B cell (primary cell): Measurements from ENCODE around the gene SUGP2. TPM values are rescaled to one million over a fixed set of nuclear protein-coding genes. Genes with fewer than 3 reads are reported as not detected.

Source experiments
- ATAC-seq: fragments of 200-7000 bp; cut with Tn5 transposase; one replicate; pipeline ENCODE4 v1.10.0; 2021; ENCODE audit warnings: low read depth, mild to moderate bottlenecking, moderate number of reproducible peaks, moderate library complexity
- CTCF ChIA-PET: fragments of 350-600 bp; sonication (Branson Sonifier 250); formaldehyde crosslinking; loops from one replicate; lab custom pipeline; 2021; ENCODE audit warnings: antibody characterized with exemption, inconsistent platforms; lab: Charles Lee
- POLR2A ChIA-PET: fragments of 350-600 bp; sonication (Branson Sonifier 250); formaldehyde crosslinking; loops from one replicate; lab custom pipeline; 2021; ENCODE audit warnings: antibody characterized with exemption; lab: Charles Lee
- DNase-seq: peaks from one replicate; pipeline ENCODE4 v3.0.0; 2013
- H2AFZ ChIP-seq: 2 replicates; pipeline ENCODE4 v1.6.1; 2012; ENCODE audit warnings: mild to moderate bottlenecking, low read depth, low read length; ENCODE audit not compliant: insufficient read depth, poor library complexity, severe bottlenecking
- H3K27ac ChIP-seq, 2 donors: 1 replicate in 1 of 2; 2 replicates in 1 of 2; pipeline ENCODE4 v1.5.1; 2012 to 2013; ENCODE audit warnings: low read length in 2 of 2, mild to moderate bottlenecking in 2 of 2, moderate library complexity in 1 of 2
- H3K27me3 ChIP-seq, 4 experiments: fragments of 200-600 bp in 1 of 4; sonication (generic) in 1 of 4; replicated peaks in 1 of 4; 1 replicate in 2 of 4; 2 replicates in 2 of 4; pipeline versions ENCODE4 v1.6.1 to v1.7.0; 2013 to 2016; ENCODE audit warnings: low read length in 3 of 4, mild to moderate bottlenecking in 2 of 4, mixed read lengths in 1 of 4, moderate library complexity in 1 of 4; ENCODE audit not compliant: insufficient read depth in 4 of 4, control insufficient read depth in 3 of 4; ENCODE audit errors: control extremely low read depth in 1 of 4
- H3K36me3 ChIP-seq, 2 experiments: replicated peaks in 1 of 2; 1 replicate in 1 of 2; 2 replicates in 1 of 2; pipeline versions ENCODE4 v1.6.1 to v1.7.1; 2013; ENCODE audit warnings: low read length in 1 of 2; ENCODE audit not compliant: insufficient read depth in 2 of 2, control insufficient read depth in 1 of 2; ENCODE audit errors: control extremely low read depth in 1 of 2, extremely low read depth in 1 of 2
- H3K4me1 ChIP-seq, 2 donors: fragments of 200-600 bp in 1 of 2; sonication (generic) in 1 of 2; 1 replicate in 1 of 2; 2 replicates in 1 of 2; pipeline versions ENCODE4 v1.5.1 to v1.6.1; 2013 to 2017; ENCODE audit warnings: low read length in 2 of 2; ENCODE audit not compliant: control insufficient read depth in 2 of 2, insufficient read depth in 2 of 2
- H3K4me2 ChIP-seq: replicated peaks from 2 replicates; pipeline ENCODE3; 2012; ENCODE audit warnings: mild to moderate bottlenecking, low read depth, low read length; ENCODE audit not compliant: poor library complexity, severe bottlenecking
- H3K4me3 ChIP-seq, 5 experiments: fragments of 200-600 bp in 1 of 5; sonication (generic) in 1 of 5; 1 replicate in 3 of 5; 2 replicates in 2 of 5; pipeline versions ENCODE4 v1.5.1 to v1.7.0; 2011 to 2016; ENCODE audit warnings: low read length in 4 of 5, mild to moderate bottlenecking in 4 of 5, low read depth in 2 of 5, control low read depth in 1 of 5, moderate library complexity in 1 of 5; ENCODE audit not compliant: insufficient read depth in 1 of 5; ENCODE audit errors: control extremely low read depth in 1 of 5, extremely low read depth in 1 of 5
- H3K79me2 ChIP-seq: fragments of 200-600 bp; sonication (generic); one replicate; pipeline ENCODE4 v1.6.0; 2016; ENCODE audit warnings: low read length; ENCODE audit not compliant: control insufficient read depth, insufficient read depth
- H3K9ac ChIP-seq: fragments of 200-600 bp; sonication (generic); 2 replicates; pipeline ENCODE4 v1.6.1; 2017; ENCODE audit warnings: mild to moderate bottlenecking, low read length, moderate library complexity
- H3K9me3 ChIP-seq, 3 donors: one replicate each; pipeline versions ENCODE4 v1.6.1 to v1.7.1; 2013; ENCODE audit warnings: low read length in 2 of 3; ENCODE audit not compliant: control insufficient read depth in 2 of 3, insufficient read depth in 1 of 3; ENCODE audit errors: control extremely low read depth in 1 of 3
- H4K20me1 ChIP-seq: 2 replicates; pipeline ENCODE4 v1.6.0; 2012; ENCODE audit warnings: mild to moderate bottlenecking, low read length; ENCODE audit not compliant: insufficient read depth, control insufficient read depth, poor library complexity, severe bottlenecking
- H3K27ac Mint-ChIP-seq: one replicate; pipeline ENCODE4 v1.8.0; 2021; ENCODE audit warnings: mixed read lengths
- H3K27me3 Mint-ChIP-seq: one replicate; pipeline ENCODE4 v1.8.0; 2021; ENCODE audit warnings: mixed read lengths
- H3K4me1 Mint-ChIP-seq: one replicate; pipeline ENCODE4 v1.8.0; 2021; ENCODE audit warnings: mixed read lengths
- H3K4me3 Mint-ChIP-seq: one replicate; pipeline ENCODE4 v1.8.0; 2021; ENCODE audit warnings: mixed read lengths
- H3K9me3 Mint-ChIP-seq: one replicate; pipeline ENCODE4 v1.8.0; 2022; ENCODE audit warnings: mixed read lengths; ENCODE audit not compliant: insufficient read depth
- CTCF ChIP-seq: fragments of 200-600 bp; IDR thresholded peaks from one replicate; pipeline ENCODE4 v1.8.0; 2022; ENCODE audit warnings: antibody characterized with exemption, mild to moderate bottlenecking
- EZH2 ChIP-seq: IDR thresholded peaks from 2 replicates; pipeline ENCODE4 v1.6.1; 2012; ENCODE audit warnings: borderline replicate concordance, low read depth, mild to moderate bottlenecking, moderate library complexity, low read length; ENCODE audit not compliant: insufficient read depth, poor library complexity, severe bottlenecking
- WGBS: methylation state at CpG from one replicate; pipeline ENCODE4 v1.1.5; 2013; ENCODE audit warnings: missing lambda C conversion rate; ENCODE audit not compliant: insufficient coverage; 5-methylcytosine and 5-hydroxymethylcytosine counted together
- intact Hi-C: fragments of 100-400 bp; cut with micrococcal nuclease; formaldehyde crosslinking; loops from one replicate; pipeline ENCODE4 v1.10.0; 2022
- polyA plus RNA-seq: library from polyadenylated mRNA; depleted of rRNA; stranded (reverse); fragments of >200 nt; gene quantifications from 2 replicates; pipeline ENCODE4 v1.2.3, GENCODE V29; 2012
- total RNA-seq, 2 donors: library from RNA; stranded (reverse); fragments of 120-200 nt in 1 of 2; gene quantifications; 1 replicate in 1 of 2; 2 replicates in 1 of 2; pipeline versions ENCODE4 v1.2.3 to v1.2.4, GENCODE V29; 2013 to 2022

Gene SUGP2
- total and polyA plus RNA-seq, 2 donors (not counting 1 experiment from before 2014, with no cell fraction given), result 132 to 154 TPM

DNA sequence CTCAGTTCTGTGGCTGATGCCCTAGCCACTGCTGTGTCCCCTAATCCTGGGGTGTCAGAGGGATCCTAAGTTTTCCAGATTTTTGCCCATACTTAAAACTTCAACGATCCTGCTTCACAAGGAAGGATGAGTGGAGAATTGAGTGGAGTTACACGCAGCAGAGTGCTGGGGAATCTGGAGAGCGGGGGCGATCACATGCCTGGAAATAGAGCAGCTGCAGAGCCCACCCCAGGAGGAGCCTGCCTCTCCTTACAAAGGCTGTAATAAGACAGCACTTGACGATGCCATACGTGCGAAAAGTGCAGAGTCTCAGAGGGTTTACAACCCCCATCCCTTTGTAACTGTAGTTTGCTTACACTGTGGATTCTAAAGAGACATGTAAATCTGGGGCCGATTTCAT, 40.6 kb downstream of the SUGP2 start:
- CTCF ChIA-PET, result interaction anchor here (0.6 kb wide), 1 partner anchor 153 kb away, joined by 3 read pairs; no protein-coding TSS in a partner anchor
- no peak overlapping the region for H3K27ac Mint-ChIP-seq

GRCh38 chr19:18991468-18991867, 41.8 kb downstream of the SUGP2 start:
- ChIA-PET CTCF (interaction anchor here (0.6 to 0.7 kb wide), 2 partner anchors 132 to 305 kb away, joined by 3 read pairs; no protein-coding TSS in a partner anchor), POLR2A (no interaction called here)
- no peak for ATAC-seq
- Mint-ChIP-seq H3K4me1 (peaks cover 3% of the 10 kb centered on the region), H3K4me3 (no peak overlapping the region), H3K9me3 (no peaks in the 10 kb centered on the region), H3K27ac (no peak overlapping the region), H3K27me3 (peaks cover 5% of the 10 kb centered on the region)
- no peaks in the 10 kb centered on the region for H3K79me2 ChIP-seq
- H3K4me3 ChIP-seq, result no peak overlapping the region
- WGBS, result 98% methylated on average over 8 of the region's 14 CpGs
- peaks cover 0 to 2% of the 10 kb centered on the region in 2 donors for H3K4me1 ChIP-seq
- intact Hi-C loops, result no loop called here
- no peak for TF ChIP-seq EZH2
- TF ChIP-seq CTCF, result no peak
- H3K9ac ChIP-seq, result no peak overlapping the region
- no peak overlapping the region for H3K4me2 ChIP-seq
- DNase-seq, result no peak
- no peak overlapping the region for H3K27ac ChIP-seq
- no peaks in the 10 kb centered on the region for H3K27me3 ChIP-seq
- no peak overlapping the region for H2AFZ ChIP-seq
- peaks cover 0 to 29% of the 10 kb centered on the region in 2 experiments for H3K36me3 ChIP-seq
- no peaks in the 10 kb centered on the region for H3K9me3 ChIP-seq
- no peaks in the 10 kb centered on the region for H4K20me1 ChIP-seq

More for the DNA sequence above, 40.6 kb downstream of the SUGP2 start:
- WGBS, result 97% methylated on average over 4 of the region's 8 CpGs
- ATAC-seq (no peak), DNase-seq (no peak)
- intact Hi-C loops, result no loop called here
- H3K4me3 Mint-ChIP-seq, result no peak overlapping the region
- TF ChIP-seq CTCF (no peak), EZH2 (no peak)
- no peaks in the 10 kb centered on the region for H3K9me3 ChIP-seq
- no peaks in the 10 kb centered on the region for H4K20me1 ChIP-seq
- H3K4me3 ChIP-seq, result no peak overlapping the region
- H3K36me3 ChIP-seq, result peaks cover 0 to 35% of the 10 kb centered on the region in 2 experiments
- H3K9ac ChIP-seq, result no peak overlapping the region
- no peaks in the 10 kb centered on the region for H3K4me1 ChIP-seq
- no peaks in the 10 kb centered on the region for H3K27me3 ChIP-seq
- no peaks in the 10 kb centered on the region for H3K4me1 Mint-ChIP-seq
- no peaks in the 10 kb centered on the region for H3K79me2 ChIP-seq
- H2AFZ ChIP-seq, result no peak overlapping the region
- POLR2A ChIA-PET, result no interaction called here
- H3K9me3 Mint-ChIP-seq, result no peaks in the 10 kb centered on the region
- no peak overlapping the region for H3K27ac ChIP-seq
- H3K4me2 ChIP-seq, result no peak overlapping the region
- H3K27me3 Mint-ChIP-seq, result no peaks in the 10 kb centered on the region
